H1 (cell line): ENCODE data around the gene MAPK1. TPM values are rescaled to one million over a fixed set of nuclear protein-coding genes. Genes with fewer than 3 reads are reported as not detected.
A peak's percentile ranks its signal among the peaks of the same experiment; 100 is the strongest.

Experiments used
- CTCF ChIA-PET: fragments of 300-600 bp; sonication (Branson Sonifier 250); formaldehyde crosslinking; loops from one replicate; lab custom pipeline; 2021; ENCODE audit not compliant: partially characterized antibody; lab: Charles Lee
- POLR2A ChIA-PET: fragments of 300-600 bp; sonication (Branson Sonifier 250); formaldehyde crosslinking; loops from one replicate; lab custom pipeline; 2021; ENCODE audit warnings: inconsistent platforms; ENCODE audit not compliant: partially characterized antibody; lab: Charles Lee
- DNase-seq, 2 experiments: peaks; one replicate each; pipeline versions ENCODE4 v3.0.0 to v3.0.0-alpha.2; 2010 to 2022; ENCODE audit warnings: low spot score in 2 of 2, low read depth in 1 of 2, mixed read lengths in 1 of 2
- FAIRE-seq: peaks from 2 replicates; lab custom pipeline; 2011; peaks lifted over from hg19 to GRCh38; lab: Jason Lieb, UNC
- H2AFZ ChIP-seq: 2 replicates; pipeline ENCODE4 v1.8.1; 2012; ENCODE audit warnings: low read length, inconsistent platforms
- H2AK5ac ChIP-seq: 2 replicates; pipeline ENCODE4 v1.6.1; 2013; ENCODE audit warnings: low read depth, low read length
- H2BK120ac ChIP-seq: replicated peaks from 2 replicates; pipeline ENCODE3; 2013; ENCODE audit warnings: low read depth, low read length, inconsistent platforms
- H2BK12ac ChIP-seq: 2 replicates; pipeline ENCODE4 v1.6.1; 2013; ENCODE audit warnings: low read depth, low read length
- H2BK15ac ChIP-seq: 2 replicates; pipeline ENCODE4 v1.6.1; 2013; ENCODE audit warnings: low read length
- H2BK20ac ChIP-seq: 2 replicates; pipeline ENCODE4 v1.6.1; 2013; ENCODE audit warnings: low read length
- H2BK5ac ChIP-seq: 2 replicates; pipeline ENCODE4 v1.6.1; 2013; ENCODE audit warnings: low read depth, low read length
- H3K14ac ChIP-seq: 2 replicates; pipeline ENCODE4 v1.6.1; 2013; ENCODE audit warnings: inconsistent platforms; ENCODE audit not compliant: insufficient read length
- H3K18ac ChIP-seq: 2 replicates; pipeline ENCODE4 v1.6.1; 2013; ENCODE audit warnings: low read length; ENCODE audit errors: extremely low read depth
- H3K23ac ChIP-seq: 2 replicates; pipeline ENCODE4 v1.6.1; 2013; ENCODE audit warnings: inconsistent platforms; ENCODE audit not compliant: insufficient read length
- H3K23me2 ChIP-seq: 2 replicates; pipeline ENCODE4 v1.6.1; 2013; ENCODE audit warnings: low read depth, low read length
- H3K27ac ChIP-seq: 2 replicates; pipeline ENCODE4 v1.6.1; 2011; ENCODE audit warnings: low read depth, low read length, inconsistent platforms
- H3K27me3 ChIP-seq, 4 experiments: replicated peaks in 1 of 4; 1 replicate in 1 of 4; 2 replicates in 3 of 4; pipeline versions ENCODE4 v1.6.1 to v1.8.1; 2011 to 2013; ENCODE audit warnings: low read length in 3 of 4, mild to moderate bottlenecking in 3 of 4, inconsistent platforms in 2 of 4, mixed read lengths in 2 of 4, moderate library complexity in 1 of 4; ENCODE audit not compliant: control insufficient read depth in 3 of 4, insufficient read depth in 3 of 4; ENCODE audit errors: extremely low read depth in 1 of 4
- H3K36me3 ChIP-seq, 4 experiments: 2 replicates each; pipeline versions ENCODE4 v1.6.1 to v1.8.1; 2011 to 2013; ENCODE audit warnings: mild to moderate bottlenecking in 4 of 4, low read length in 3 of 4, moderate library complexity in 2 of 4, control low read depth in 1 of 4, inconsistent platforms in 1 of 4; ENCODE audit not compliant: insufficient read depth in 4 of 4, control insufficient read depth in 2 of 4
- H3K4ac ChIP-seq: replicated peaks from 2 replicates; pipeline ENCODE3; 2013; ENCODE audit warnings: low read length, low read depth, mixed read lengths, inconsistent platforms; ENCODE audit not compliant: insufficient read length
- H3K4me1 ChIP-seq, 4 experiments: replicated peaks in 1 of 4; 1 replicate in 1 of 4; 2 replicates in 3 of 4; pipeline versions ENCODE4 v1.6.1 to v1.8.1; 2011 to 2013; ENCODE audit warnings: low read length in 3 of 4, inconsistent platforms in 2 of 4, mixed read lengths in 1 of 4; ENCODE audit not compliant: insufficient read depth in 4 of 4, control insufficient read depth in 3 of 4
- H3K4me2 ChIP-seq, 2 experiments: 2 replicates each; pipeline versions ENCODE4 v1.6.1 to v1.8.1; 2011 to 2013; ENCODE audit warnings: low read depth in 2 of 2, low read length in 2 of 2, control low read depth in 1 of 2, inconsistent platforms in 1 of 2, mild to moderate bottlenecking in 1 of 2; ENCODE audit not compliant: insufficient read depth in 1 of 2
- H3K4me3 ChIP-seq, 4 experiments: fragments of 200-600, 300-600 bp in 1 of 4; sonication (generic), shearing (Covaris generic), sonication (Bioruptor Twin) in 1 of 4; 2 replicates each; pipeline versions ENCODE4 v1.5.1 to v1.8.1; 2011 to 2016; ENCODE audit warnings: low read length in 4 of 4, low read depth in 3 of 4, control low read depth in 2 of 4, inconsistent platforms in 2 of 4, mild to moderate bottlenecking in 2 of 4, mixed read lengths in 1 of 4, moderate library complexity in 1 of 4; ENCODE audit not compliant: insufficient read depth in 2 of 4; ENCODE audit errors: extremely low read depth in 1 of 4
- H3K56ac ChIP-seq: replicated peaks from 2 replicates; pipeline ENCODE3; 2013; ENCODE audit warnings: low read depth, mild to moderate bottlenecking, mixed read lengths, low read length, inconsistent platforms; ENCODE audit not compliant: insufficient read length
- H3K79me1 ChIP-seq: 2 replicates; pipeline ENCODE4 v1.6.1; 2013; ENCODE audit warnings: low read depth, low read length, control low read depth
- H3K79me2 ChIP-seq, 2 experiments: 2 replicates each; pipeline versions ENCODE4 v1.6.1 to v1.8.1; 2012 to 2013; ENCODE audit warnings: low read length in 2 of 2, mild to moderate bottlenecking in 2 of 2, inconsistent platforms in 1 of 2; ENCODE audit not compliant: insufficient read depth in 2 of 2, control insufficient read depth in 1 of 2
- H3K9ac ChIP-seq, 4 experiments: replicated peaks in 1 of 4; 1 replicate in 1 of 4; 2 replicates in 3 of 4; pipeline versions ENCODE4 v1.6.1 to v1.8.1; 2011 to 2013; ENCODE audit warnings: low read depth in 3 of 4, low read length in 3 of 4, control low read depth in 2 of 4, mild to moderate bottlenecking in 2 of 4, moderate library complexity in 2 of 4, inconsistent platforms in 1 of 4; ENCODE audit errors: extremely low read depth in 1 of 4
- H3K9me3 ChIP-seq, 2 experiments: 2 replicates each; pipeline versions ENCODE4 v1.6.1 to v1.8.1; 2012 to 2013; ENCODE audit warnings: mild to moderate bottlenecking in 2 of 2, moderate library complexity in 2 of 2, control low read depth in 1 of 2, inconsistent platforms in 1 of 2, low read depth in 1 of 2, low read length in 1 of 2, mixed read lengths in 1 of 2; ENCODE audit not compliant: insufficient read depth in 2 of 2
- H4K20me1 ChIP-seq, 2 experiments: replicated peaks in 1 of 2; 2 replicates each; pipeline versions ENCODE3 to v1.8.1; 2011 to 2013; ENCODE audit warnings: inconsistent platforms in 2 of 2, low read length in 2 of 2, mild to moderate bottlenecking in 1 of 2; ENCODE audit not compliant: insufficient read depth in 2 of 2, control insufficient read depth in 1 of 2
- H4K5ac ChIP-seq: 2 replicates; pipeline ENCODE4 v1.6.1; 2013; ENCODE audit warnings: low read length, low read depth, mixed read lengths, inconsistent platforms; ENCODE audit not compliant: insufficient read length
- H4K8ac ChIP-seq: 2 replicates; pipeline ENCODE4 v1.8.0; 2013; ENCODE audit warnings: mild to moderate bottlenecking, moderate library complexity, low read length, inconsistent platforms; ENCODE audit not compliant: insufficient read depth; ENCODE audit errors: extremely low read depth
- H4K91ac ChIP-seq: replicated peaks from 2 replicates; pipeline ENCODE3; 2013; ENCODE audit warnings: low read length, mixed read lengths, inconsistent platforms; ENCODE audit not compliant: insufficient read length
- ASH2L ChIP-seq: fragments of 200-600, 300-600 bp; sonication (generic); IDR thresholded peaks from one replicate; pipeline ENCODE4 v1.7.1; 2017; ENCODE audit warnings: low read length
- MAX ChIP-seq: IDR thresholded peaks from 2 replicates; pipeline ENCODE4 v1.6.1; 2012; ENCODE audit warnings: inconsistent platforms
- NANOG ChIP-seq: IDR thresholded peaks from 2 replicates; pipeline ENCODE4 v1.6.1; 2011; ENCODE audit warnings: low read length, low read depth, mild to moderate bottlenecking, inconsistent platforms; ENCODE audit not compliant: insufficient read depth, poor library complexity, severe bottlenecking
- POLR2A ChIP-seq, 2 experiments: IDR thresholded peaks; 1 replicate in 1 of 2; 2 replicates in 1 of 2; pipeline ENCODE4 v1.6.1; 2011; ENCODE audit warnings: low read depth in 2 of 2, low read length in 2 of 2, mild to moderate bottlenecking in 2 of 2; ENCODE audit errors: control extremely low read depth in 1 of 2
- RNF2 ChIP-seq: fragments of 200-900, 300-1000 bp; sonication (generic); IDR thresholded peaks from 2 replicates; pipeline ENCODE4 v1.7.1; 2016; ENCODE audit warnings: borderline replicate concordance, low read depth, mild to moderate bottlenecking, antibody characterized with exemption, low read length; ENCODE audit not compliant: poor library complexity, severe bottlenecking; ENCODE audit errors: missing control alignments
- SP2 ChIP-seq: IDR thresholded peaks from 2 replicates; pipeline ENCODE4 v1.6.1; 2012; ENCODE audit warnings: mild to moderate bottlenecking, low read length, inconsistent platforms
- WGBS, 2 experiments: shearing (Covaris generic) in 1 of 2; methylation state at CpG; one replicate each; pipeline versions ENCODE4 v1.1.6 to v1.1.7; 2013 to 2015; ENCODE audit warnings: low lambda C conversion rate in 2 of 2, mixed read lengths in 2 of 2, inconsistent platforms in 1 of 2, low coverage in 1 of 2, missing lambda C conversion rate in 1 of 2; ENCODE audit not compliant: insufficient replicate concordance in 2 of 2, insufficient coverage in 1 of 2, insufficient read length in 1 of 2; ENCODE audit errors: extremely low coverage in 1 of 2, missing lambda C conversion rate in 1 of 2; 5-methylcytosine and 5-hydroxymethylcytosine counted together
- polyA plus RNA-seq, 7 experiments: library from polyadenylated mRNA; depleted of rRNA in 3 of 7; stranded (reverse) in 5 of 7; unstranded in 2 of 7; fragments of >200 nt in 5 of 7; fragments of 200-250 nt in 2 of 7; gene quantifications; 1 replicate in 5 of 7; 2 replicates in 1 of 7; 4 replicates in 1 of 7; pipeline versions ENCODE4 v1.2.1 to v1.2.3, GENCODE V29; 2011 to 2013; ENCODE audit warnings: missing spikeins in 2 of 7, mixed read lengths in 2 of 7
- total RNA-seq: library from RNA; stranded (reverse); fragmentation: NEBNext Ultra II Directional; extraction: Animal tissue kit (Norgen Biotek cat#: 25700); gene quantifications from 2 replicates; pipeline ENCODE4 v1.2.1, GENCODE V29; 2021

The MAPK1 gene
- total and polyA plus RNA-seq, 2 of the 8 experiments (the other 6 are each of a cell fraction or from before 2014, with no cell fraction given) = 28.1 to 101 TPM

DNA sequence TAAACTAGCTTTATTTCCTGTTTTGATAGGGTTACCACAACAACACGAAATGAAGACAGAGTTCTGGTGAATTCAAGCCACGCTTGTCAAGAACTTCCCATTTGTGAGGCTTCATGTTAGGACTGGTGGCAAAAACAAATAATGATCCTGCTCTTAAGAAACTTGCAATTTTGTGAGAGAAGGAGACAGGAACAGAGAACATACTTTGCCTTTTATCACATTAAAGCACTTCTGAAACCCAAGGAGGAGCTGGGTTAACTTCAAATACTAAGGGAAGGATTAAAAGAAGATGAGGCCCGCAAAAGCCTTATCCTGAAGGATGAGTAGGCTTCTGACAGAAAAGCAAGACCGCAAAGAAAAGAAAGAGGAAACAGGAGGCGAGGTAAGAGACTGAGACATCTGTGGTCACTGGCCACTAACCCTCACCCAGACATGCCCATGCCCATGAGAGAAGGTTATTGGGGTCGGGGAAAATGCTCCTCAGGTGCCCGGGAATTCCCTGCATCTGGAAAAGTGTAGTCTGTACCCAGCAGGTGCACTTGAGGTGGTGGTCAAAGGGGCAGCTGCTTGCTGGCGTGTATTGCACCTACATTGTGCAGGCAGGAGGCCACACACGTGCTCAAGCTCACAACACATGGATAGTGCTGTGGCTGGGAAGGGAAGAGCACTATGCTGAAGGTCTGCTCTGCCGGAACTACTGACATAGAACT lies 50.5 kb downstream of the MAPK1 start:
- no peak overlapping the region; the same call in 1 of the 2 replicates for H2BK5ac ChIP-seq
- H2AK5ac ChIP-seq = no peak overlapping the region; the same call in 1 of the 2 replicates
- no peak overlapping the region for H2BK120ac ChIP-seq
- WGBS, 2 experiments = 88% methylated on average over 10 of the region's 10 CpGs; no CpG with 5 or more reads in 1 of the 2 experiments
- H3K18ac ChIP-seq = no peak overlapping the region
- H3K14ac ChIP-seq = no peak overlapping the region
- no peak overlapping the region for H2AFZ ChIP-seq
- POLR2A ChIA-PET = interaction anchor here (0.8 kb wide), 1 partner anchor 33 kb away, joined by 3 read pairs; no protein-coding TSS in a partner anchor
- no peak overlapping the region for H3K27ac ChIP-seq
- H3K27me3 ChIP-seq = no peaks in the 10 kb centered on the region
- H3K79me1 ChIP-seq = peaks cover 9% of the 10 kb centered on the region
- no peak overlapping the region for H2BK15ac ChIP-seq
- TF ChIP-seq SP2 (no peak), NANOG (no peak), RNF2 (no peak), ASH2L (no peak), POLR2A (IDR thresholded peaks at IDR 0.05; ENCODE audit: control extremely low read depth in 1 of 2, low read depth in 2 of 2, low read length in 2 of 2) (no peak), MAX (no peak)
- H3K4me1 ChIP-seq = peaks cover 6 to 14% (median 9%) of the 10 kb centered on the region in 4 experiments; a peak in 6 of 7 replicates
- H3K9me3 ChIP-seq = no peaks in the 10 kb centered on the region
- no peak overlapping the region for H3K4me2 ChIP-seq
- no peak overlapping the region for H4K5ac ChIP-seq
- CTCF ChIA-PET = no interaction called here
- no peak overlapping the region for H2BK20ac ChIP-seq
- H3K79me2 ChIP-seq = peaks cover 3 to 81% of the 10 kb centered on the region in 2 experiments; a peak in 3 of 4 replicates
- H3K4me3 ChIP-seq = no peak overlapping the region
- no peak overlapping the region for H3K23ac ChIP-seq
- H4K91ac ChIP-seq = no peak overlapping the region
- no peak for DNase-seq
- no peaks in the 10 kb centered on the region for H3K23me2 ChIP-seq
- no peaks in the 10 kb centered on the region for H3K36me3 ChIP-seq
- no peak overlapping the region for H3K4ac ChIP-seq
- H3K56ac ChIP-seq = no peak overlapping the region
- no peak overlapping the region for H2BK12ac ChIP-seq
- H3K9ac ChIP-seq = peak overlapping the region in 2 of 4 experiments; percentile 14 to 45; a peak in 2 of 7 replicates
- no peak for FAIRE-seq
- H4K20me1 ChIP-seq = peaks cover 6 to 21% of the 10 kb centered on the region in 2 experiments
- H4K8ac ChIP-seq = no peak overlapping the region; the same call in 1 of the 2 replicates
